SH-SY5Y (cell line): Measurements from ENCODE around the gene PTPN3.

Experiments used
- GATA2 ChIP-seq: IDR thresholded peaks from 2 replicates; pipeline ENCODE4 v1.6.1; 2011; ENCODE audit warnings: mild to moderate bottlenecking, low read depth, low read length
- GATA3 ChIP-seq: IDR thresholded peaks from 2 replicates; pipeline ENCODE4 v1.6.1; 2011; ENCODE audit warnings: low read depth, mild to moderate bottlenecking, low read length, moderate library complexity

GRCh38 chr9:109411798-109412352, 86.2 kb downstream of the PTPN3 start:
- TF ChIP-seq GATA3 (no peak), GATA2 (no peak)
